Endometrial microvascular endothelial cells (primary cell): ENCODE measurements around the gene ALKBH3. TPM values are rescaled to one million over a fixed set of nuclear protein-coding genes. Genes with fewer than 3 reads are reported as not detected.

ENCODE experiments used
- in situ Hi-C: cut with HindIII; loops from 2 replicates; pipeline ENCODE4 v1.10.0; 2017; ENCODE audit warnings: low sequenced_read_pairs, low pct_unique_long_range_greater_than_20kb; ENCODE audit errors: inconsistent ontology term
- total RNA-seq: library from RNA; depleted of rRNA; stranded (reverse); fragments of >200 nt; gene quantifications from one replicate; pipeline ENCODE4 v1.2.3, GENCODE V29; 2015; ENCODE audit errors: inconsistent ontology term

Gene ALKBH3
- total RNA-seq, 1 donor from 2014 or later = 67.6 TPM

DNA sequence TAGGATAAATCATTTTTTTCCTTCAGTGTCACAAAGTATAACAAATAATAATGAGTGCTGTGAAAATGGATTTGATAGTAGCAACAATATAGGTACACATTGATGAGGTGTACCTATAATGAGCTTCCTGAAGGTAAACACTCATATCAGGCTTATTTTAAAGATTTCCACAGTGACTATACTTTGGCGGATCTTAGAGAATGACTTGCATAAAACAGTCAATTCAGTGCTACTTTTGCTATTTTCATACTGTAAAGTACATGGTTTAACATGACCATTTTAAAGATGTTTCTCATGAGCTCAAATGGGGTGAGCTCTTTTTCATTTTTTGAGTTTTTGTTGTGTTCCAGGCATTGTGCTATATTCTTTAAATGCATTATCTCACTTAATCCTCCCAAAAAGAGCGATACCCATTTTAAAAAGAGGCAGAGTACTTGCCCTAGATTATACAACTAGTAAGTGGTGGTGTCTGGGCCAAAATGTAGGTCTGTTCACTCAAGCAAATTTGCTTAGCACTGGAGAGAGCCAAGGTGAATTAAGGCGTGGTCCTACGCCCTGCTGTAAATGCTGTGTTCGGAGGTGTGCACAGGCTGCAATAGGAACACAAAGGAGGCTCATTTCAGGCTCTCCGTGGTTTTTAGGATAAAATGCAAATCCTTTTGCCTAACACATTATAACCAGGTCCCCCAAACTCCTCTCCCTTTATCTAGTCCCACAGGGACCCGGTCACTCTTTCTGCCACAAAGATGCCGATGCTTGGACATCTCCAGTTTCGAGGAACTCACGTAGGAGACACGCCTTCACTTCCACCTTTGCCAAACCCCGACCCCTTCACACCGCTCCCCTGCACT, 617 bp upstream of the ALKBH3 start:
- in situ Hi-C loops = no loop called here

DNA sequence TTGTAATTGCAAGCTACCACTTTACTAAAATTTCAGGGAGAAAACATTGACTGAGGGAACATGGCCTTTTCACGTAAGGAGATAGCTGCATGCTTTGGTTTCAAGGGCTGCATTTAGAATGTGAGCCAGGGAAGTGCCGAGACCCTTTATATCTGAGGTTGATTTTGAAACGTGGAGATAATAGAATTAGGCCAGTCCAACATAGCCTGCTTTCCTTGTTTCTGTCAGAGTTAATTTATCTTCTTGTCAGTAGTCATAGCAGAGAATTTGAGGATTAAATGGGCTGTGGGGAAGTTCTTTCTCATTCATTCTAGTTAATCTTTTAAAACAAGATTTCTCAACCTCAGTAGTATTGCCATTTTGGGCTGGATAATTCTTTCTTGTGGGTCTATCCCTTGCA, 12.2 kb downstream of the ALKBH3 start:
- in situ Hi-C loops = no loop called here

DNA sequence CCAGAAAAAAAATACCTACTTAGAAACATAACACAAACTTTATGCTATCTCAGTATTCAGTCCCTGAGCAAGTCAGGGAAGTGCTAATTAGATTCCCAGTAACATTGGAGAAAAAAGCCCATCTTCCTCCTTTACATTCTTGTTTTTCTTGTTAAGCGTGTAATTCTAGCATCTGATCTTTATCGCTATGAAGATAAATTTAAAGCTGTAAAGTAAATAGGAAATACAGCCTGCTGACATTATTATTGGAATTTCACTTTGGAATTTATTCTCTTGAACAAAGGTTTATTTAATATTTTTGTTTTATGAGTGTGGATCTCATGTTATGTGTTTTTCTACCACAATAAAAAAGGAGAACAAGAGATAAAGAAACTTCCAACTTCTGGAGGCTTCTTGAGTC, 13.9 kb downstream of the ALKBH3 start:
- in situ Hi-C loops = no loop called here

DNA sequence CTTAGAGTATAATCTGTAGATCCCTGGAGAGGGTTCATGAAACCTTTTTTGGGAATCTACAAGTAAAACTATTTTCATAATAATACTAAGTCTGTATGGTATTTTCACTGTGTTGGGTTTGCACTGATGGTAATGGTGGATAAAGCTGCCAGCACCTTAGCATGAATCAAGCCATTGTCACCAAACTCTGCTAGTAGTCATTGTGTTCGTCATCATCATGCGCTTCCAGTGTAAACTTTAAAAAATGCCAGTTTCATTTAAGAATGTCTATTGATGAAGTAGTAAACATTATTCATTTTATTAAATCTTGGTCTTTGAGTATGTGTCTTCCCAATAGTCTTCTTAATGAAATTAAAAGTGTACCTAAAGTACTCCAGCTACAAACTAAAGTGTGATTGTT, 15.0 kb downstream of the ALKBH3 start:
- in situ Hi-C loops = no loop called here

DNA sequence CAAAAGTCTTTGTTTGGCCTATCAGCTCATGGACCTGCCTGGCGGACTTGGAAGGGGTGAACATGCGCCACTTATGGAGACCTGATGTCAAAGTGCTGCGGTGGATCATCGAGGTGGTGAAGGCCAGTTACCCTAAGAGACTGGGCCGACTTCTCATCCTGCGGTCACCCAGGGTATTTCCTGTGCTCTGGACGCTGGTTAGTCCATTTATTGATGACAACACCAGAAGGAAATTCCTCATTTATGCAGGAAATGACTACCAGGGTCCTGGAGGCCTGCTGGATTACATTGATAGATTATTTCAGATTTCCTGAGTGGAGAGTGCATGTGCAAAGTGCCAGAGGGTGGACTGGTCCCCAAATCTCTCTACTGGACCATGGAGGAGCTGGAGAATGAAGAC, 17.9 kb downstream of the ALKBH3 start:
- in situ Hi-C loops = no loop called here

DNA sequence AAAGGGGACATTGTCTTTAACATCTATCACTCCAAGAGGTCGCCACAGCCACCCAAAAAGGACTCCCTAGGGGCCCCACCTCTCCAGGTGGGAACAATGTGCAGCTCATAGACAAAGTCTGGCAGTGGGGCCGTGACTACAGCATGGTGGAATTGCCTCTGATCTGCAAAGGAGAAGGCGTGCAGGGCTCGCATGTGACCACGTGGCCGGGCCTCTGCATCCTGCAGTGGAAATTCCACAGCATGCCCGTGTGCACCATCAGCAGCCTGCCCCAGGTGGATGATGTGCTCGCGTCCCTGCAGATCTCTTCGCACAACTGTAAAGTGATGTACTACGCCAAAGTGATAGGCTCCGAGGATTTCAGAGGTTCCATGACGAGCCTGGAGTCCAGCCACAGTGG, 18.5 kb downstream of the ALKBH3 start:
- in situ Hi-C loops = no loop called here

DNA sequence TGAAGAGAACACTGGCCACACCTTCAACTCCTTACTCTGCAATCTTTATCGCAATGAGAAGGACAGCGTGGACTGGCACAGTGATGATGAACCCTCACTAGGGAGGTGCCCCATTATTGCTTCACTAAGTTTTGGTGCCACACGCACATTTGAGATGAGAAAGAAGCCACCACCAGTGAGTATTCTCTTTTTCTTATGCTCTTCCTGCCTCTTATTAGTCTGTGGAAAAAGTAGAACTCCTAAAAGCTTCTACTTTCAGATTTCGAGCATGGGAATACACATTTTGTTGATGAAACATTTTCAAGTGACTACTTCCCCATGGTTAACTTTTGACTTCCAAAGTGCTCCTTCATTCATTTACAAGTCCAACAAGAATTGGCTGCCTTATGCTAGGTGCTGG, 20.9 kb downstream of the ALKBH3 start:
- in situ Hi-C loops = loop anchor here (25.0 kb wide), 1 partner anchor 136 kb away; the partner anchor contains the start of gene ACCSL

DNA sequence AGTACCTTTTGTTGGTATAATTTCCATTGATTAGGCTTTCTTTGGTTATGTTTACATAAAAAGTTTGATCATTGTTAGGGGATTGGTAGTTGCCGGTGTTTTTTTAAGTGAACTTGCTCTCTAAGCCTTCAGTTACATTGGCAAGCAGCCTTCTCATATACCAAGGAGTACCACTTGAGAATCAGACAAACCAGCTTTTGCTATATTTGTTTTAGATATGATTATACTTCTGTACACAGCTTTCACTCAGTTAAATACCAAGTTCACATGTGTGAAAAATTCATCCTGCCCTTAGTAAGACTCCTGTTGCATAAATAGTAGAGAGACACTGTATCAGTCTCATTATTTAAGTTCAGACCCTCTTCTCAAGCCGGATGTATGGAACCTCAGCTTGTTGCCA, 22.4 kb downstream of the ALKBH3 start:
- in situ Hi-C loops = loop anchor here (25.0 kb wide), 1 partner anchor 134 kb away; the partner anchor contains the start of gene ACCSL

DNA sequence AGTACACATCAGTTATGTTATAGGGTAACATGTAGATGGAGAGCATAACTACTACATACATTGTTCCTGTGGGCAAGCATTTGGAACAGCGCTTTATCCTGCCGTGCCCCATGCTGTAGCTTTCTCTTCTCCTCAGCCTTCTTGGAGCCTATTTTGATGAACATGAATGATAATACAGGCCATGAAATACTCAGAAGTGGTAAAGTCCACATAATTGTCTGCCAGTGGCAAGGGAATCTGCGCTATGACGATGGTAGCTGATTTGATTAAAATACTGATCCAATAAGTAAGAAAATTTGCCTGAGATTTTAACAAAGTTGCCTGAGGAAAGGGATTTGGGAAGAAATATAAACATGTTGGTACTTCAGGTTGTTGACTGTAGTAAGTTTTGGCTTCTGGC, 23.3 kb downstream of the ALKBH3 start:
- in situ Hi-C loops = loop anchor here (25.0 kb wide), 1 partner anchor 133 kb away; the partner anchor contains the start of gene ACCSL

DNA sequence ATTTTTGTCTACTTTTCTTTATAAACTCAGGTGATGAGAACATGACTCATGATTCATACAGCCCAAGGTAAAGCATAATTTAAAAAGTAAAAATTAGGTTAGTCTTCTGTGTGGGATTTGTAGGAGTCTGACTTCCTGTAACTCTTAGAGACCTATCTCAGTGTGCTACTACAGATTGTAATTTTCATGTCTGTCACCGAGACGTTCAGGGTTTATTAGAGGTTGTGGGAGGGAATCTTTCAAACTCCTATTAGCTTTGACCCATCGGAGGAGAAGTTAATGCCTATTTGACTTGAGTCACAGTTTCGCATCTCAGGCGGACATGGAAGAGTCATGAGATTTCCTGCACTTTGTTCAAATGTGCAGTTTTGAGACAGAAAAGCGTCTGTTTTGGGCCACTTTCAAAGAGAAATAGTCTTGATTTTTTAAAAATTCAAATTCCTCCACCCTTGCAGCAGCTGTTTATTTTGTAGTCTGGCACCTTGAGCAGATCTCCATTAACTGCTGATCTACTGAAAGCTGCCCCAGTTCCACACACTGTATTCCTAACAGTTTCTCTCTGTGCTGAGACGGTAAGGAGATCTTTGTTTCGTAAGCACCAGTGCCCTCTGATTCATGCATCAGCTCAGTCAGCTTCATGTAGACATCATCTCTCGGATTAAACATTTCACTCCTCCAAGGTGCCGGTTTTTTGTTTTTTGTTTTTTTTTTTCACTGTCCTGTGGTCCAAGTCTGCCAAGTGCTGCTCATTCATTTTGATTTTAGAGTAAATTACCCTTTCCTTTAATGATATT, 24.3 kb downstream of the ALKBH3 start:
- in situ Hi-C loops = loop anchor here (25.0 kb wide), 1 partner anchor 132 kb away; the partner anchor contains the start of gene ACCSL

DNA sequence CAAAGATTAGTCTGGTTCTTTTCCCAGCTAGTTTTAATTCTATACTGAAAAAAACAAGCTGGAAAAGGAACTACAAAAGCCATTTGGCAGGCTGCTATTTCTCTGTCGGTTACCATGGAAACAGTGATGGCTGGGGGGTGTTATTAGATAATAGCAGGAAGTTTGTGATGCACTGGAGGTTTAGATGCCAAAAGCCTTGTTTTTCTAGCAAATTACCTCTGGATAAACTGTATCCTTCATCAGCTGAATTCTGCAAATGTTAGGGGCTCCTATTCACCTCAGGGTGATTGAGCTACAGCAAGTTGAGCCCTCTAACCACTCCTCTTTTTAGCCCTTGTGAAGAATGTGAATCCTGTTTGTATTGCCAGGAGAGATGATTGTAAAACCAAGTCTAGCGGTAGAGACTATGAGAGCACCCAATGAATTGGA, 25.2 kb downstream of the ALKBH3 start:
- in situ Hi-C loops = loop anchor here (25.0 kb wide), 1 partner anchor 131 kb away; the partner anchor contains the start of gene ACCSL

DNA sequence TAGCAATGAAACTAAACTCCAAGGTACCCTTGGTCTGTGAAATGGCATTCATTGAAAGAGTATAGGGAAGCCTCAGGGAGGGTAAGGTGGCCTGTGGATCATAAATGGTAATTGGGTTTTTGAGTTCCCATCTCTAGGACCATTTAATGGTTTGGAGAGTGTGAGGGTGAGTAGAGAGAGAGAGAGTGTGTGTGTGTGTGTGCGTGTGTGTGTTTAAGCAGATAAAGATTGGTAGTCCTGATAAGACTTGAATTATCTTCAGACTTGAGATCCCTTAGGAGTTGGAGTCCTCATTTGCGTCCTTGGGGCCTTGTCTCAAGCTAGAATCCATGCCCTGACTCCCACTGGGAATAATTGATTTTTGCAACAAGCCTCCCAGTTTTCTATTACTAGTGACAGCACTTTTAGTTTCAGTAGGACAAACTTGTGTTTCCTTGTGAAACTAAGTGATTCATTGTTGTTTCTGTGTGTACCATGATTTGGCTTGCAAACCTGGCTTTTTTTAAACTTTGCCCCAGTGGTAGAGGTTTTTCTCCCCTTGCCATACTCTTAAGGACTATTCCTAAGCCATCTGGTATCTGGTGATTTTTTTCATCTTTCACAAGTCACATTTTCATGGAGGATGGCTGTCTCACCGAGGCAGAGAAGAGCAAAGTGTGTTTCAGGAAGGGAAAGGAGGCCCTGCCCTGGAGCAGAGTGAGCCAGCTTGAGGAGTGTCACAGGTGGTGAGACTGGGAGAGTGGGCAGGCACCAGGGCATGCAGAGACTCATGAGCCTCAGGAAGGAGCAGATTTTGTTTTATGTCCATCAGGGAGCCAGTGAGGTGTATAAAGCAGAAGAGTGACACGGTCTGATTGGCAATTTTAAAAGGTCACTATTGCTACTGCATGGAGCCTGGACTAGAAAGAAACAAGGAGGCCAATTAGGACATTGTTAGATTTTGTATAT, 26.7 kb downstream of the ALKBH3 start:
- in situ Hi-C loops = loop anchor here (25.0 kb wide), 1 partner anchor 130 kb away; the partner anchor contains the start of gene ACCSL

DNA sequence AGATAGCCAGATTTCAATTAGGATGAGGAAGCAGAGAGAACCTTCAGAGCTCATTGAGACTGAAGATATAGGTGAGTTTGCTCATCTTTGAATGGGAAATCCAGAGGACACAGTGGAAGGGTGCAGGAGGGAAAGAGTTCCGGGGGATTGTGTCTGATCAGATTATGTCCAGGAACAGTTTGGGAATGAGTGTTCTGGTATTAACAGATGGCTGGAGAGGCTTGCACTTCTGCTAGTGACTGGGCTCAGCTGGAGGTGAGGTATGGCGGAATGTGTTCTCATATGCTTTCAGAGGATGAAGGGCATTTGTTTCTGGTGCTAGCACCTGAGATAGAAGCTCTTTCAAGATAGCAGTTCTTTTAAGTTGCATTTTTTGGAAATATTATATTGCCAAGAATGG, 27.6 kb downstream of the ALKBH3 start:
- in situ Hi-C loops = loop anchor here (25.0 kb wide), 1 partner anchor 129 kb away; the partner anchor contains the start of gene ACCSL

DNA sequence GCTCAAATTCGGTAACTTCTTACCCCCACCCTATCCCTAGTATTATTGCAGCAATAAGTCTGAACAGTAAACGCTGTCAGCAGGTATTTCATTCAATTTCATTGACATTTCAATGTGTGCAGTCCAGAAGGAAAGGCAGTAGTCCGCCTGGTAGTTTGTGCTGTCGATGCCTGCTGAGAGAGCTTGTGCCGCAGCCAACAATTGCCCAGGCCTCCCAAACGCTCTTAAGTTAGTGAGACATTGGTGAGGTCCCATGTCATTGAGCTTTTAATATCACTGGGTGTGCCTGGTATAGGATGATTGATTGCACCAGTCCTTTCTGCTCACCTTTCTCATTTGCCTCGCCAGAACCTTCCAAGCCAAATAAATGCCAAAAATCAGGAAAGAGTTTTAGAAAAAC, 28.1 kb downstream of the ALKBH3 start:
- in situ Hi-C loops = loop anchor here (25.0 kb wide), 1 partner anchor 129 kb away; the partner anchor contains the start of gene ACCSL

DNA sequence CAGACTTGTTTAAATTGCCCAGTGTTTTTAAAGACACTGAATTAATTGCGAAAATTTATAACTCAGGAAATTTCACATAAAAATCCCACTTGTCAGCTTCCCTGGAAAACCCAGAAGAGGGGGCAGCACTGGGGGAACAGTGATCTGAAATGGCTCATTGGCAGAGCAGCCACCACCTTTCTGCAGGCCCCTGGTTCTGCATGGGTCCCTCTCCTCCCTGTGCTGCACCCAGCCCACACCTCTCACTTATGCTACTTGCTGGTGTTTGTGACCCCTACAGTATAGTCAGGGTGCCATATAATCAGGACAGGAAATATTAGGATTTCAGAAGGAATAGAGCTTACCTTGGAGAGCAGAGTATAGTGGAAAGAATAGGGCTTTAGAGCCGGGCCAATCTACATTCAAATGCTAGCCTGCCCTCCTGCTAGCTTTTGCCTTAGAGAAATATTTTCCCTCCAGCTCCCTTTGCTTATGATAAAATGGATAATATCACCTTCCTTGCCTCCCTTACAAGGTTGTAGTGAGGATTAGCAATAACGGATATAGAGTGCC, 33.3 kb downstream of the ALKBH3 start:
- in situ Hi-C loops = loop anchor here (25.0 kb wide), 1 partner anchor 123 kb away; the partner anchor contains the start of gene ACCSL

DNA sequence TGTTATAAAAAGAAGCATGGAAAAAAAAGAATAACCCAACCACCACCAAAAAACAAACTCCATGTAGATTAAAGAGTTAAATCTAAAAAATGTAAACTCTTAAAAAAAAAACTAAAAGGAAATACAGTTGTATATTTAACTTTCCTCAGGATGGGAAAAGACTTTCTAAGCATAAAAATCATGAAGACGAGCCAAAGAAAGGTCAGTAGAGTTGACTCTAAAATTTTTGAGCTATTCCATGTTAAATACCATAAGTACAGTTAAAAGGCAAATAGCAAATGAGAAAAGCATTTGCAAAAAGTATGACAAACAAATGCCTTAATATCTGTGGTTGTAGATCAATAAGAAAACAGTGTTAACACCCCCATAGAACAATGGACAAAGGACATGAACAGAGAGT, 33.8 kb downstream of the ALKBH3 start:
- in situ Hi-C loops = loop anchor here (25.0 kb wide), 1 partner anchor 123 kb away; the partner anchor contains the start of gene ACCSL

DNA sequence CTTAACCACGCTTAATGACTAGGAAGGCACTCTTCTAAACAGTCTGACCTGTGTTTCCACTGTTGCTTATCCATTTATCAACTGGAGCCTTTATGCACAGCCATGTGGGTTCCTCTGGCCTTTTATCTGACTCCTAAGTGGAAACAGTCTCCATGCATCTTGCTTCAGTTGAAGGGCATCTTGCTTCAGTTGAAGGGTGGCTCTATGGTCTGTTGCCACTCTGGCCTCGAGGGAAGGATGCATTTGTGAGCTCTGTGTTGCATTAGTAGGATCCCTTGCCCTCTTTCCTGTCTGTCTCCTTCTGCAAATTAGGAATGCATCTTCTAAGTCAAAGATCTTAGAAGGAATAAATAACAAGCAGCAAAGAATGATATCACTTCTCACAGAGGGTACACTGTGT, 36.0 kb downstream of the ALKBH3 start:
- in situ Hi-C loops = loop anchor here (25.0 kb wide), 1 partner anchor 121 kb away; the partner anchor contains the start of gene ACCSL

DNA sequence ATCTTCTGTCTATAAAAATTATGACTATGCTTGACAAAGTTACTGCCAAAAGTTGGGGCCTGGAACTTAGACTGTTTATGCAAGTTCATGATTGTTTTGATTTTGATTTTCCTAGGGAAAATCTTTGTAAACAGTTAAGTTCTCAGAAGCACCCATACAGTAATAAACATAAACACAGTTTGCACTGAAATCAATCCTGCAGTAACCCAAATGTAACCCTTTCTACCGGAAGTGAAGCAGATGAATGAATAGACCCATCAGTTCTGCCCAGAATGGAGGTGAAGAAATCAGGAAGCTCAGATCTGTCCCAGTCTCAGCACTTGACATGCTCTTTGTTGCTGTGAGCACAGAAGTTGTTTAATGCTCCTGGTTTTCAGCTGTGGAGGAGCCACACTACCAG, 37.2 kb downstream of the ALKBH3 start:
- in situ Hi-C loops = loop anchor here (25.0 kb wide), 1 partner anchor 119 kb away; the partner anchor contains the start of gene ACCSL
